Iris pigment epithelial cell (primary cell): Measurements from ENCODE around the gene SYTL2.
A peak's percentile ranks its signal among the peaks of the same experiment; 100 is the strongest.
"Not testable (repeated sequence)": the region's sequence is repeated elsewhere in the genome, so short reads cannot be mapped to it uniquely, and the experiment has no call there.

Experiments
- DNase-seq: peaks from one replicate; pipeline ENCODE4 v3.0.0-alpha.2; 2011; ENCODE audit warnings: low read depth

SYTL2 gene

DNA sequence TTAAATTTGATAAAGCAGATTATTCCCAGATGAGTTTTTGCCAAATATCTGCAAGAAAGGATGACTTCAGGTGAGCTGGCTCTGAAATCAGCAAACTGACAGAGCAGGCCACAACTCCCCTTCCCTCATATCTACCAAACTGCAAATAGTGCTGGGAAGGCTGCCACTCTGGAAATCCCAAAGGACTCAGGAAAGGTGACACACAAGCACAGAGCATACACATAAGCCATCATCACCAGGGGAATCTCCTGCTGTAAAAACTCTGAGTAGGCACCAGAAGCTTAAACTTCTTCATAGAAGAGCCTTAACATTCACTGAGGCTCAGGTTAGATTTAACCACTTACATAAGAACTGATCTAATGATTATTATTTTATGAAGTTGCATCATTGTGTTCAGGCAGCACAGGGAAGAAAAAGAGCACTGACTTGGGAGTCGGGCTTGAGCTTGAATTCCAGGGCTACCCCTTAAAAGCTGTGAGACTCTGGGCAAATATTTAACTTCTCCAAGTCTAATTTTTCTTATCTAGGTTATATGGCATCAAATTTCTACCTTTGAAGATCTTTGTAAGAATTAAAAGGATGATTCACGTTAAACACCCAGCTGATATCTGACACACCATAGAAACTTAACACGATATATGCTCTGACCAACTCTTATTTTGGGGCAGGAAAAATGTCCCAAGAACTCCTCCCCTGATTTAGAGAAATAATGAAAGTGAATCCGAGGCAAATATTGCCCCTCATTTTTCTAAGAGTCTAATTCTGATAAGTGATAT lies 15.0 kb downstream of the SYTL2 start:
- DNase-seq = no peak

DNA sequence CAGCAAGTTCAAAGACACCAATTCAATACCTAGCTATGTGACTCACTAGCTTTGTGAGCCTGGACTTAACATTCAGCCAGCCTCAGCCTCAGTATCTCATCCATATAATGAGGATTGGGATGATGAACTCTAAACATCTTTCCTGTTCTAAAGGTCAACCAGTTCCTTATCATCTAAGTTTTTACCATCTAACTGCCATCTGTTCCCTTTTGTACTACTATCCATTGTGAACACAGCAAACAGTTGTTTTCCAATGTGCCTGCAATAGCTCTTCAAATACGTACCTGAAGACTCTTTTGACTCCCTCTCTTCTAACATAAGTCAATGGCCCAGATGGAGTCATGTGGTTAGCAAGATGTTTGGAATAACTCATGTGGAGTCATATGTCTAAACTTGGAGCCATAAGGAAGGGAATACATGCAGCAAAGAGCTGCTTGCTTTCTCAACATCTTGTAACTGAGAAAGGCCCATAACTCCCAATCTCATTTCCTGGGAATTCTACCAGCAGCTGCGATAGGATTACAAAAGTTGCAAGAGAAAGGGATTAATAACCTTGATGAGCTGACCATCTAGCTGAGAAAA lies 19.4 kb downstream of the SYTL2 start:
- no peak for DNase-seq

DNA sequence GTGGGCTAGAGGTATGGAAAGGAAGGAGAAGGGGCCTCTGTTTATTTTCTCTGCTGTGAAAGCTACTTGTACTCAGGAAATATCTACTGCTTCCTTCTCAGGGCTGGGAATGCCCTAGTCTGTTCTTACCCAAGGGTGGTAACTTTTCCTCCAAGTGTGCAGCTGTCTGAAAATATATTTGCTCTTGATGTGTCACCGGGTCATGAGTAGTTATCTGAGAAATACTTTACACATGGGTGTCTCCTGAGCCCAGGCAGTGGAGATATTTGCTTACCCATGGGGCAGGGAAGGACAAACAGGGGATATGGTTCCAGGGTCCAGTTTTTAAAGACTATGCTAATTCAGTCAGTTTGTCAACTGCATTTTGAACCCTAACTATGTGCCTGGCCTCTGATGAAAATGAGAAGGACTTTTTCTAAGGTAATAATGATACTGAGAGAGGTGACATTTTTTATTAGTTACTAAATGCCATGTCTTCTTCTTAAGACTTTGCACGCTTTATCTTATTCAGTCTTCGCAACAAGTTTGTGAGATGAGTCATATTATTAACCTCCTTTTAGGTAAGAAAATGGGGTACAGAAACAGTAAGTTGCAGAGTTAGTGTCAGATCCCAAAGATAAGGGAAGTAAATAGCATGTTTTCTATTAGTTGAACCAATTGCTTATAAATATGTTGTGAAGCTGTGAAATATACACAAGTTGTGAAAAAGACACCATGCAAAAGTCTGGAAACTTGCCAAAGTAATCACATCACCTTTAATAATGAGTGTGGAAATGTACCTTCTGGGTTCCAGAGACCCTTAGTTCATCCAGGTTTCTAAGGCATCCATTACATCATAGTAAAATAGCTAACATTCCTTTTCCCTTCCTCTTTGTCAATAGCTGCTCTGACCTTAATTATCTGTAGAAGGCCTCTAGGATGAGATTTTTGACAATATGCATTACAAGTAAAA lies 22.9 kb downstream of the SYTL2 start:
- peak; percentile 16 for DNase-seq

DNA sequence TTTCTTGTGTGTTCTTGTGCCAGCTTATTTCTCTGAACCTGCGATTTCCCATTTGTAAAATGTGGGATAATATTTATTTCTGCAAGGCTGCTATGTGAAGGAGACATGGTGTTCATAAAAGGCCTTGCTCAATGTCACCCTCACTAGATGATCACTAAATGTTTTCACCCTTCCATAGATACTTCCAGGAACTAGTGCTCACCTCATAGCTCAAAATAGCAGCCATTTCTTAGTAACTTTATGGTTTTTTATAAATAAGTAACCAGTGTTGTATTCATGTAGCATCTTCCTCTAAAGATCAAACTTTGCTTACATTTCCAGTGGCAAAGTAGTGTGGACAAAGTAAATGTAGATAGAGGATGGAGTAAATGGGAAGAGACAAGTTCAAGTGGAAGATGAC lies 23.8 kb downstream of the SYTL2 start:
- DNase-seq = no peak

DNA sequence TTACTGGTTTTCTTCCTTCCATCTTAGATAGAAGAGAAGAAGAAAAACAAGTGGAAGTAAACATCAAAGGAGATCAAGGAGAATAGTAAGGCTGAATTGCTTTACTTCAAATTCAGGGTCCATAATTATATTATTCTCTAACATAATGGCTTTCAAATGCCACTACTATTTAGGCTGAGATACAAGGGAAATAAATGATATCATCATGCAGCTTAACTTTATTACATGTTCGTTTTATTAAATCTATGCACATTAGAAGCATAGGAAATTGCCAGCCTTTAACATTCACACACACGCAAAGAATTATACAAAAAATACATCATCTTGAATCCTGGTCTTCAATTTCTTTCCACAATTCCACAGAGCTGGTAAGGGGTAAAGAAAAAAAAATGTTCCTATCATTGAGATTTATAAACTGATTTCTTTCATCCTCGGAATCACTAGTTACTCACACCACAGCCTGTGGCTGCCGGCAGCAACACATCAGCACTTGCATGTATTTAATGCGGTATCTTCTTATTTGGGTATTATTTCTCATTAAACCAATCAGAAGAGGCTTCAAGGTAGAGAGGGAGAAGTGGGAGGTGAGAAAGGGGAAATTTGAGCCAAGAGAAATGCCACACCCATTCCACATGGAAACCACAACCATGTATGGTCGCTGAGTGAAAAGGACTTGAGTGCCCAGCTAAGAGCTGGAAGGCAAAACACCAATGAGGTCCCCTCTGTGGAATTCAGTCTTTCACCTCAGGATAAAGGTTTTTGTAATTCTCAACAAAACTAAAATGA lies 26.3 kb downstream of the SYTL2 start:
- no peak for DNase-seq

DNA sequence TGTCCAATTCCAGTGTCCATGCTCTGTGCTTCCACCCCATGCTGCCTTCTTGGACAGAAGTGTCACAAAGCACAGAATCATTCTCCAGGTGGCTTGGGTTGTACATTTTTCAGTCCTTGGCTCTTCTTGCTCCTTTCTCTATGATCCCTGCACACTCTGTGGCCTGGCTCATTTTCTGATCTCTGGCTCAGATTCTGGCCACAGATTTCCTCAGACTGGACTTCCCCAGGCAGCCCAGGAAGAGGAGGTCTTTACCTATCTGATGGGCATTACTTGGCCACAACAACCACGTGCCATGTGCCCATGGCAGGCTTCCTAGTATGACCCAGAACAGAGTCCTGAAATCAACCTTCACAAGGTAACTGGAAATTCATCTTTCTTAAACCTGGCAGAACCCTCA lies 27.2 kb downstream of the SYTL2 start:
- DNase-seq = no peak

DNA sequence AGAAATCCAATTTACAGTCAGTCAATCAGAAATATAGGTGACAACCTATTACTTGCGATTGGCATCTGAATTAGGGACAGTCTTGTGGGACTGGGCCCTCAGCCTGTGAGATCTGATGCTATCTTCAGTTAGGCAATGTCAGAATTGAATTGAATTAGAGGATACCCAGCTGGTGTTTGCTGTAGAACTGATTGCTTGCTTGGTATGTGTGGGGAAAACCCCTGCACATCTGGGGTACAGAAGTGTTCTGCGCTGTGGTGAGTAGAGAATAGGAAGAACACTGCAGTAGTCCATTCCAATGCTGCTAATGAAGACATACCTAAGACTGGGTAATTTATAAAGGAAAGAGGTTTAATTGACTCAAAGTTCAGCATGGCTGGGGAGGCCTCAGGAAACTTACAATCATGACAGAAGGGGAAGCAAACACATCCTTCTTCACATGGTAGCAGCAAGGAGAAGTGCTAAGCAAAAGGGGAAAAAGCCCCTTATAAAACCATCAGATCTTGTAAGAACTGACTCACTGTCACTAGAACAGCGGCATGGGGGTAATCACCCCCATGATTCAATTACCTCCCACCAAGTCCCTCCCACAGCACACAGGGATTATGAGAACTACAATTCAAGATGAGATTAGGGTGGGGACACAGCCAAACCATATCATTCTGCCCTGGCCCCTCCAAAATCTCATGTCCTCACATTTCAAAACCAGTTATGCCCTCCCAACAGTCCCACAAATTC lies 30.0 kb downstream of the SYTL2 start:
- not testable (repeated sequence) for DNase-seq

DNA sequence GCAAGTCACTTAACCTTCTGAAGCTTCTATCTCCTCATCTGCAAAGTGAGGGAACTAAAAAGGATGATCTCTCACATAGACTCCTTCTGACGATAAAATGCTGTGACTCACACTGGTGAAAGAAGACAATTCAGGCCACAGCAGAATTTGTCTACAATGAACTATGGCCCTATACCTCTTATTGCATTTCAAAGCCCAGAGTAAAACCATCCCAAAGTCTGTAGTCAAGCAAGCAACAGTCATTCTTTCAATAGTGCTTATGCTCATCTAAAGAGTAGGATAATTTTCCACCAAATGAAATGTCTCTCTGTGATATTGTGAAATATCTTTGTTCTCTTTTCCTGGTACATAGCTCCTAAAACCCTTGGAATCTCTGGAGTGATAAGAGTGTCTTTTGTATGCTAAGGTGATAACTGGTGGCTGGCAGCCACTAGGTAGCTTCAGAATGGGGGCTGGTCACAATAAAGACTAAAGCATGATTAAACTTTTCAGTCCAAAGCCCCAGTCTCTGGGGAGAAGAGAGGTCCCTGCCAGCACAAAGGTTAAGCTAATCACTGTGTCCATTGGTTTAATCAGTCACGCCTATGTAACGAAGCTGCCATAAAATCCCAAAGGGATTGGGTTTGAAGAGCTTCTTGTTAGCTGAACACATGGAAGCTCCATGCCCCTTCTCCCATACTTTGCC lies 30.8 kb downstream of the SYTL2 start:
- DNase-seq = no peak

DNA sequence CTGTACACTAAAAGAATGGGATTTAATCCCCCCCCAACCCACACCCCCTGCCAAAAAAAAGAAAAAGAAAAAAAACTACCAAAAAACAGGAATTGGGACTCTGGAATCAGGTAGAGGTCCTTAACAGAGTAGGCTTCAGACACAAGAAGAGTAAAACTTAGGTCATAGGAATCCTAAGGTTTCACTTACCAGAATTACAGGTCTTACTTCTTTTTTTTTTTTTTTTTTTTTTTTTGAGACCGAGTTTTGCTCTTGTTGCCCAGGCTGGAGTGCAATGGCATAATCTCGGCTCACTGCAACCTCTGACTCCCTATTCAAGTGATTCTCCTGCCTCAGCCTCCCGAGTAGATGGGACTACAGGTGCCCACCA lies 33.4 kb downstream of the SYTL2 start:
- DNase-seq = not testable (repeated sequence)

DNA sequence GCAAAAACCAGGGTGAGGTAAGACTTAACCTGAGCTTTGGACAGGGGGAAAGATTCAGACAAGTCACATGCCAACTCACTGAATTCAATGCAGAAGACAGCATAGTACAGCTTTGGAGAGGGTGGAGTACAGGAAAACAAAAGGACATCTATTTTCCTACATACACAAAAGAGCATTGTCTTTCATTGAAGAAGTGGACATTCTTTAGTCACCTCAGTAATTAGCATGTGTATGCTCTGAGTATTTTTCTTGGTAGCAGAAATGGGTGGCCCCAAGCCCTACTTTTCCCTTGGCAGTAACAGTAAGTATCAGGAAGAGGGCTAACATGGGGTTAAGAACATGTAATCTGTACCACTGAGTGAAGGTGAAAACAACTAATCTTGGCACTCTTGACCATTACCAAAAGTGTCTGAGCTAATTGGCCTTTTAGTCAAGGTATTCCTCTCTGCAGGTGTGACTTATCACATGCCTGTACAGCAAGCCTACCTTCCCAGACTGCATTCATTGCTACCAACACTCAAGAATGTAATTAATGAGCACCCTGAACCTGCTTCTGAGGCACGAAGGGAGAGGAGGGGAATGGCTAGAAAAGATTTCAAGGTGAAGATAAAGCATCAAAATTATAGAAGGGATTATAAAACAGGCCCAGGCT lies 33.9 kb downstream of the SYTL2 start:
- DNase-seq = no peak

DNA sequence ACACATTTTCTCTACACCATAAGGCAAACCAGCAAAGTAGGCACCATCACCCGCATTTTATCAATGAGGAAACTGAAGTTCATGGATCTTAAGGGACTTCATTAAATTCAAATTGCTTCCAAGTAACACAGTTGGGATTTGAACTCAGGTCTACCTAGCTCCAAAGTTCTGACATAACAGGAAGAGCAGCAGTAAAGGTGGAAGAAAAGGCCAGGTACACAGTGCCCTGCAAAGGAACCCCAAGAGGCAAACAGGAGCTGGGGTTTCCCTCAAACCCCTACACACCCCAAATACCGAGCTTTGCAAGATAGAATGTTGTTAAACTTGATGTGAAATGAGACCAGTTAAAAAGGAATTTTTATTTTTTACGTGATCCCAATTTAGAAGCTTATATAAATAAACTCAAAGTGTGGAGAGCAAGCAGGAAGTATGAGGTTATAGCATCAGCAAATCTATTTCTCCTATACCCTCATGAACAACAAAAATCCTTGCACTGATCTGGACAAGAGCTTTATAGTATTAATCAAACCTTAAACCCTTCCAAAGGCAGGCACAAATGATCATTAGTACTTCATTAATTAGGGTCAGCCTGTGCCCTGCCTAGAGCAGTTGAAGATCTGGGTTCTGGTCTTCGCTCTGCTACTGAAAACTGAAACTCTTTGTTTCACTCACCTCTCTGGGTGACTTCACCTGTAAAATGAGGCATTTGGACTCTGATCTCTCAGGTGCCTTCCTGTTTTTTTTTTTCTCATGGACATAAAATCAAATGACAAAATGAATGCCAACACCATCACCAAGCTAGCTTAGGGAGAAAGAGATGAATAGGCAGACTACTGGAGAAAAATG lies 36.5 kb downstream of the SYTL2 start:
- no peak for DNase-seq

DNA sequence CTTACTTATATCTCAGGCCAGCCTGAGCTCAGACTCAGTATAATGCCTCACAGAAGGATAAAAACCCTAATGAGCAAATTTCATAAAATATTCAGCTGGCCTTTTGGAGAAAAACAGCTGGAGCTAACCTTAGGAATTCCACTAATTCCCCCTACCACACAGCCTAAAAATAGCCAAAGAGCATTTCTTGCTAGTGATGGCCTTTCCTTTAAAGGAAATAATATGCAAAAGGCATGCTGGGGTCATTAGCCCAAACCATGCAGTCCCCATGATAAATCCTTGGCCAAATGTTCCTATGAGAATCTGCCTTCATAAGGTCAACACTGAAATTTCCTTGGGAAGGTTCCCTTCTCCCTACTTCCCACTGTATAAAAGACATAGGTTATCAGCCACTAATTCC lies 38.2 kb downstream of the SYTL2 start:
- DNase-seq = no peak

DNA sequence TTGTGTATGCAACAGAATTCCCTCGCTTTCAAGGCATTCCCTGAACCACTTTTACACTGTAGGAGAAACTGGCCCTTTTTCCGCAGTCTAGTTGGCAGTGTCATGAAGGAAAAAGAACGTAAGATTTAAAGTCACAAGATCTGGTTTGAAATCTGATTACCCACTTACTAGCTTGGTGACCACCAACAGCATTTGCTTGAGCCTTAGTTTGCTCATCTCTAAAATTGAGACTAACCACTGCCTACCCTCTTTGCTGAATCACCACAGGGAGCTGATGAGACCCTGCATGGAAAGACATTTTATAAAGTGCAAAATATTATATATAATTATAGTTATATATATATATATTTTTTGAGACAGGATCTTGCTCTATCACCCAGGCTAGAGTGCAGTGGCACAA lies 39.4 kb downstream of the SYTL2 start:
- DNase-seq = no peak

DNA sequence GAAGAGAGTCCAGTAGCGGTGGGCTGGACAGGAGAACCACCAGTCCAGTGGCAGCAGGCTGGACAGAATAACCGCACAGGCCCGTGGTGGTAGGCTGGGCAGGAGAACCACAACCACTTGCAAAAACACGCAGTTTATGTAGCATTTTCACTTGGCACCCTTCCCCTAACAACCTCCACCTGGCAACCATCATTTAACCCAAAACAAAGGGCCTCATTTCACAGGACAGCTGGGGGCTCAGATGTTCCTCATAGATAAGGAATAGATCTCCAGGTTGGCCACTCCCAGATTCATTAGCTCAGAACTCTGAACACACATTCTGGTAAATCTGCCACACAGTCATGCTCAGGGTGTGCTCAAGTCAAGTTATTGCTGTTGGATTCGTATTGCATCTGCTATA lies 41.2 kb downstream of the SYTL2 start:
- DNase-seq = no peak

DNA sequence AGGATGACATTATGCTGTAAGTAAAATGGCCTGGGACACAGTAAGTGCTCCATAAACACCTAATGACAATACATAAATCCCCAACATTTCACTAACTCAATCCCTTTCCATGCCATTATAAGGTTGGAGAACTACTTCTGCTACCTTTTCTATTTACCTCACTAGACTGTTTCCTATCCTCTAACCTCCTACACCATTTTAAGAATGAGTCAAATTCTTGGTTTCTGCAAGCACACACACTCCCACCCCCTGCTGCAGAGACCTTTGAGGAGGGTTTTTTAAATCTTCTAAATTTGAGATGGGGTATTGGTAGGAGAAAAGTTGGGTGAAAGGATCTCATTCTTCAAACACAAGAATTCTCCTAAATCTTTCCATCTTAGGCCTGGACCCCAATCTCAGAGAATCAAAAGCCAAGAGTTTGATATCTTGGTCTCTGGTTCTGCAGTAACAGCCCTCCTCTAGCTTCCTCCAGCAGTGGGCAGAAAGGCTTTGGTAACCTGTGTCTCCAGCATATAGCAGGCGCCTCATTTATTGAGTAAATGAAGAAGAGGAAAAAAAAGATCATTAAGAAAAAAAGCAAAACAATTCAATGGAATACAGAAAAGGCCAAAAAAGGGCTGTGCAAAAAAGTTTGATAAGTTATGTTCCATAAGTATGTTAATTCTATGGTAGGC lies 42.3 kb downstream of the SYTL2 start:
- no peak for DNase-seq

DNA sequence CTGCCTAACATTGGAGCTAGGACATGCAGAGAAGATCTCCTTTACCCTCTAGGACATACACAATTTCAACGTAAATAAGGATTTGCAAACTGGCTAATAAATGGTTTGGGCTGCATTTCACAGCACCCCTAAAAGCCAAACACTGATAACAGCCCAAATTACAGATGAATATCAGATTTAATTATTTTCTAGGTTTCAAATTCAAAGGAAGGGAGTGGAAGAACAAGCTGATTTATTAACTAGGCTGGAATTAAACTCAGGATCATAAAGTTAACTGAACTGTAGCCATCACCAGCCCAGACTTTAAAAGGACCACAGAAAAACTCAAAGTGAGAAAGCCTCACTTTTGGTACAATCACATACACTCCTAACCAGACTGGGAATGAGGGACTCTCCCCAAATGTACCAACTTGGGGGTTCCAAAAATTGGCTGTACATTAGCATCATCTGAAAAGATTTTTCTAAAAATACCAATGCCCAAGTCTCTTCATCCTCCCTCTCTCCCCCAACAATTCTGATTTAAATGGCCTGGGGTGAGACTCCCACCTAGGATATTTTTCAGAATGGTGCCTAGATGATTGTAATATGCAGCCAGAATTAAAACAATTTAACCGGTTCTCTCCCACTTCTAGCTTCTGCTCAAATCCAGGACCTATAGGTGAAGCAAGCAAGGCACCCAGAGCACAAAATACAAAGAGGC lies 43.5 kb downstream of the SYTL2 start:
- no peak for DNase-seq

DNA sequence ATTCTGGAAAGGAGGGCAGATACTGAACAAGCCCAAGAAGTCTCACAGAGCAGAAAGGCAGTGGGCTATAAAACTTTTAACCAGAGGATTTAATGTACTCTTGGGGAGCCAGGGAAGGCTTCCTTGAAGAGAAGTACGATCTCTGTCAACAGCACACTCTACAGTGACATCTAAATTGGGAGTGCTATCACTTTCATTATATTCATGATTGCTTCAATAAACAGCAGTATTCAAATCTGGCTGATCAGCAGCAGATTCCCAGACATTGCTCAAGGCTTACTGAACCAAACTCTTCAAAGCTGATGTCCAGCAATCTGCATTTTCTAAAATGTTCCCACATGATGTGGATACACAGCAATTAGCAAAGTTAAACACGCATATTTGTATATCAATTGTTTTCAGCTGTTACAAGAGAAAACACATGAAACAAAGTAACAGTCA lies 44.2 kb downstream of the SYTL2 start:
- DNase-seq = no peak

DNA sequence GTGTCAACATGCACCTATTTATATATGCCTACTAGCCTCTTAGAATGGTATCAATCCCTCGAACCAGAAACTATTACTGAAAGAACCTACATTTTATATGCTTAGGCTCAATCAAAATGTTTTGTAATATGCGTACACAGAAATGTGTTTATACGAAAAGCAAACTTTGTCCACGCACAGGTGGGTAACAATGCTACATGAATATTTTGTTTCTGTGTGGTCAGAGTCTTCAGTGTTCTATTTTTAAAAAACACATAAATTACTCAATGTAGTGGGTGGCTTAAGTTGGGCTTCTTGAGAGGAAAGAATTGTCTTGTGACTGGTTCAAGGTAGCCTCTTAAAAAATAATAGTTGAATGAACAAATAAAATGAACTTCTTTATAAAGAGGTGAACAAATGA lies 46.1 kb downstream of the SYTL2 start:
- no peak for DNase-seq
